CD14-positive monocyte (primary cell): ENCODE measurements around the gene APC. TPM values are rescaled to one million over a fixed set of nuclear protein-coding genes. Genes with fewer than 3 reads are reported as not detected.

Source experiments
- DNase-seq, 3 donors: peaks; one replicate each; pipeline ENCODE4 v3.0.0-alpha.2; 2011 to 2022
- H2AFZ ChIP-seq: 2 replicates; pipeline ENCODE4 v1.6.0; 2012; ENCODE audit warnings: mild to moderate bottlenecking, low read depth, low read length, inconsistent platforms; ENCODE audit not compliant: insufficient read depth, poor library complexity, severe bottlenecking
- H3K27ac ChIP-seq, 2 donors: 1 replicate in 1 of 2; 2 replicates in 1 of 2; pipeline ENCODE4 v1.5.1; 2012 to 2013; ENCODE audit warnings: low read length in 2 of 2, control low read depth in 1 of 2, inconsistent platforms in 1 of 2, low read depth in 1 of 2, mild to moderate bottlenecking in 1 of 2
- H3K27me3 ChIP-seq, 2 donors: one replicate each; pipeline versions ENCODE4 v1.6.0 to v1.6.1; 2011 to 2013; ENCODE audit warnings: low read length in 2 of 2; ENCODE audit not compliant: control insufficient read depth in 2 of 2, insufficient read depth in 2 of 2
- H3K36me3 ChIP-seq, 2 donors: replicated peaks in 1 of 2; 1 replicate in 1 of 2; 2 replicates in 1 of 2; pipeline versions ENCODE4 v1.5.1 to v1.6.1; 2012 to 2013; ENCODE audit warnings: low read length in 2 of 2, control low read depth in 1 of 2, inconsistent platforms in 1 of 2, mild to moderate bottlenecking in 1 of 2; ENCODE audit not compliant: insufficient read depth in 2 of 2, control insufficient read depth in 1 of 2
- H3K4me1 ChIP-seq, 2 donors: 1 replicate in 1 of 2; 2 replicates in 1 of 2; pipeline versions ENCODE4 v1.5.1 to v1.6.1; 2012 to 2013; ENCODE audit warnings: low read length in 2 of 2, control low read depth in 1 of 2, inconsistent platforms in 1 of 2, mild to moderate bottlenecking in 1 of 2, moderate library complexity in 1 of 2; ENCODE audit not compliant: insufficient read depth in 2 of 2, control insufficient read depth in 1 of 2
- H3K4me2 ChIP-seq: replicated peaks from 2 replicates; pipeline ENCODE3; 2012; ENCODE audit warnings: low read length, moderate library complexity, mild to moderate bottlenecking; ENCODE audit not compliant: poor library complexity, severe bottlenecking; ENCODE audit errors: extremely low read depth
- H3K4me3 ChIP-seq, 3 experiments: fragments of 200-600 bp in 1 of 3; sonication (generic) in 1 of 3; replicated peaks in 1 of 3; 1 replicate in 2 of 3; 2 replicates in 1 of 3; pipeline ENCODE4 v1.5.1; 2011 to 2013; ENCODE audit warnings: low read length in 3 of 3, mild to moderate bottlenecking in 3 of 3, control low read depth in 2 of 3, low read depth in 2 of 3, inconsistent platforms in 1 of 3, moderate library complexity in 1 of 3
- H3K79me2 ChIP-seq: 2 replicates; pipeline ENCODE4 v1.6.0; 2012; ENCODE audit warnings: mild to moderate bottlenecking, control low read depth, inconsistent platforms, low read length, moderate library complexity; ENCODE audit not compliant: insufficient read depth
- H3K9ac ChIP-seq: 2 replicates; pipeline ENCODE4 v1.6.0; 2017; ENCODE audit warnings: low read length, mild to moderate bottlenecking; ENCODE audit not compliant: insufficient read depth, poor library complexity, severe bottlenecking
- H3K9me3 ChIP-seq, 2 donors: replicated peaks in 1 of 2; 1 replicate in 1 of 2; 2 replicates in 1 of 2; pipeline versions ENCODE4 v1.5.1 to v1.6.1; 2012 to 2013; ENCODE audit warnings: low read length in 2 of 2, control low read depth in 1 of 2; ENCODE audit not compliant: control insufficient read depth in 1 of 2, insufficient read depth in 1 of 2
- H4K20me1 ChIP-seq: 2 replicates; pipeline ENCODE4 v1.6.0; 2012; ENCODE audit warnings: mild to moderate bottlenecking, low read length, control low read depth, moderate library complexity; ENCODE audit not compliant: insufficient read depth
- H3K27ac Mint-ChIP-seq, 7 donors: one replicate each; pipeline ENCODE4 v1.8.0; 2020; ENCODE audit warnings: mild to moderate bottlenecking in 7 of 7, mixed read lengths in 7 of 7, moderate library complexity in 6 of 7, inconsistent platforms in 2 of 7
- H3K27me3 Mint-ChIP-seq, 3 donors: one replicate each; pipeline ENCODE4 v1.8.0; 2021 to 2022; ENCODE audit warnings: low read depth in 3 of 3, mild to moderate bottlenecking in 3 of 3, mixed read lengths in 3 of 3, moderate library complexity in 3 of 3, inconsistent platforms in 1 of 3
- H3K36me3 Mint-ChIP-seq, 2 donors: one replicate each; pipeline ENCODE4 v1.8.0; 2020; ENCODE audit warnings: mixed read lengths in 2 of 2, inconsistent platforms in 1 of 2, mild to moderate bottlenecking in 1 of 2
- H3K4me1 Mint-ChIP-seq: one replicate; pipeline ENCODE4 v1.8.0; 2020; ENCODE audit warnings: mild to moderate bottlenecking, mixed read lengths
- H3K4me3 Mint-ChIP-seq, 2 donors: one replicate each; pipeline ENCODE4 v1.8.0; 2020; ENCODE audit warnings: mild to moderate bottlenecking in 2 of 2, mixed read lengths in 2 of 2, moderate library complexity in 1 of 2
- H3K9me3 Mint-ChIP-seq, 7 donors: one replicate each; pipeline ENCODE4 v1.8.0; 2020 to 2022; ENCODE audit warnings: mixed read lengths in 7 of 7, mild to moderate bottlenecking in 6 of 7, moderate library complexity in 6 of 7, inconsistent platforms in 2 of 7
- CTCF ChIP-seq: fragments of 200-600 bp; IDR thresholded peaks from one replicate; pipeline ENCODE4 v1.8.0; 2022; ENCODE audit warnings: antibody characterized with exemption, mild to moderate bottlenecking
- WGBS: methylation state at CpG from one replicate; pipeline ENCODE4 v1.1.5; 2013; ENCODE audit warnings: missing lambda C conversion rate; ENCODE audit not compliant: insufficient coverage; 5-methylcytosine and 5-hydroxymethylcytosine counted together
- intact Hi-C, 2 donors: fragments of 100-400 bp; cut with micrococcal nuclease; formaldehyde crosslinking; loops; one replicate each; pipeline versions ENCODE4 v1.15.0 to v1.15.1; 2023
- polyA plus RNA-seq, 3 donors: library from polyadenylated mRNA; depleted of rRNA in 1 of 3; unstranded in 2 of 3; stranded (reverse) in 1 of 3; fragments of 300-500 nt in 2 of 3; fragments of >200 nt in 1 of 3; fragmentation: Illumina TruSeq in 2 of 3; gene quantifications; 1 replicate in 2 of 3; 2 replicates in 1 of 3; pipeline ENCODE4 v1.2.3, GENCODE V29; 2012 to 2021

Gene APC
- polyA plus RNA-seq, 3 donors, result 6.5 to 13.6 (median 9.0) TPM

GRCh38 chr5:112710896-112711295 lies 26.8 kb upstream of the APC start:
- H3K9ac ChIP-seq, result no peak overlapping the region
- H3K27ac ChIP-seq, result peak overlapping the region in 1 of 2 donors; percentile 50
- Mint-ChIP-seq H3K36me3 (peaks cover 7 to 12% of the 10 kb centered on the region in 2 donors), H3K9me3 (peaks cover 0 to 3% (median 0%) of the 10 kb centered on the region in 7 donors), H3K4me1 (peaks cover 75% of the 10 kb centered on the region), H3K4me3 (peak overlapping the region in 1 of 2 donors; percentile 28), H3K27me3 (no peaks in the 10 kb centered on the region), H3K27ac (peak overlapping the region in 4 of 7 donors; percentile 30 to 70 (median 62))
- 92% methylated on average over 4 of the region's 4 CpGs for WGBS
- H3K36me3 ChIP-seq, result no peaks in the 10 kb centered on the region
- H4K20me1 ChIP-seq, result peaks cover 69% of the 10 kb centered on the region
- peak overlapping the region in 1 of 3 experiments; percentile 26 for H3K4me3 ChIP-seq
- peak overlapping the region; percentile 14 for H3K4me2 ChIP-seq
- no peak for TF ChIP-seq CTCF
- intact Hi-C loops, result no loop called here
- H3K79me2 ChIP-seq, result peaks cover 86% of the 10 kb centered on the region
- no peaks in the 10 kb centered on the region for H3K27me3 ChIP-seq
- no peak overlapping the region for H2AFZ ChIP-seq
- no peaks in the 10 kb centered on the region for H3K9me3 ChIP-seq
- DNase-seq, result no peak
- H3K4me1 ChIP-seq, result peaks cover 50 to 70% of the 10 kb centered on the region in 2 donors

GRCh38 chr5:112711436-112711835 lies 26.2 kb upstream of the APC start:
- peak overlapping the region in 1 of 2 donors; percentile 50 for H3K27ac ChIP-seq
- Mint-ChIP-seq H3K9me3 (peaks cover 0 to 3% (median 0%) of the 10 kb centered on the region in 7 donors), H3K36me3 (peaks cover 7 to 12% of the 10 kb centered on the region in 2 donors), H3K27me3 (no peaks in the 10 kb centered on the region), H3K4me3 (peak overlapping the region in 1 of 2 donors; percentile 39), H3K27ac (peak overlapping the region in 5 of 7 donors; percentile 30 to 70 (median 59)), H3K4me1 (peaks cover 77% of the 10 kb centered on the region)
- H3K27me3 ChIP-seq, result no peaks in the 10 kb centered on the region
- intact Hi-C loops, result no loop called here
- TF ChIP-seq CTCF, result no peak
- H3K4me1 ChIP-seq, result peaks cover 50 to 76% of the 10 kb centered on the region in 2 donors
- H3K9me3 ChIP-seq, result no peaks in the 10 kb centered on the region
- DNase-seq, result peak in 1 of 3 donors; percentile 22
- H4K20me1 ChIP-seq, result peaks cover 74% of the 10 kb centered on the region
- no CpG with 5 or more reads among the region's 3 CpGs for WGBS
- H3K4me3 ChIP-seq, result peak overlapping the region in 1 of 3 experiments; percentile 26
- peak overlapping the region; percentile 14 for H3K4me2 ChIP-seq
- H2AFZ ChIP-seq, result no peak overlapping the region
- H3K79me2 ChIP-seq, result peaks cover 91% of the 10 kb centered on the region
- no peak overlapping the region for H3K9ac ChIP-seq
- H3K36me3 ChIP-seq, result no peaks in the 10 kb centered on the region
